ENCODE results near the gene SCRG1.

The SCRG1 gene

DNA sequence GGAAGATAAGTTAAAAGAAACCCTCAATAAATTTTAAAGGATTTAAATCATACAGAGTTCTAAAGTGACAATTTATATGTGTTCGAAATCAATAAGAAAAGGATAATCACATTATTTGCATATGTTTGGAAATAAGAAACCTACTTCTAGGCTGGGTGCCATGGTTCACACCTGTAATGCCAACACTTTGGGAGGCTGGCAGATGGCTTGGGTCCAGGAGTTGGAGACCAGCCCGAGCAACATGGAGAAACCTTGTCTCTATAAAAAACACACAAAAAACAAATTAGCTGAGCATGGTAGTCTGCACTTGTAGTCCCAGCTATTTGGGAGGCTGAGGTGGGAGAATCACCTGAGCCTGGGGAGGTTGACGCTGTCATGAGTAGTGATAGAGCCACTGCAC, 36.2 kb downstream of the SCRG1 start:
- DNase-seq (ENCODE audit: low read depth in 2 of 2), result no peak

- DNase-seq (ENCODE audit: low read depth in 2 of 2), result no peak
Observed at GRCh38 chr4:173360587-173361221, 38.2 kb downstream of the SCRG1 start.

DNA sequence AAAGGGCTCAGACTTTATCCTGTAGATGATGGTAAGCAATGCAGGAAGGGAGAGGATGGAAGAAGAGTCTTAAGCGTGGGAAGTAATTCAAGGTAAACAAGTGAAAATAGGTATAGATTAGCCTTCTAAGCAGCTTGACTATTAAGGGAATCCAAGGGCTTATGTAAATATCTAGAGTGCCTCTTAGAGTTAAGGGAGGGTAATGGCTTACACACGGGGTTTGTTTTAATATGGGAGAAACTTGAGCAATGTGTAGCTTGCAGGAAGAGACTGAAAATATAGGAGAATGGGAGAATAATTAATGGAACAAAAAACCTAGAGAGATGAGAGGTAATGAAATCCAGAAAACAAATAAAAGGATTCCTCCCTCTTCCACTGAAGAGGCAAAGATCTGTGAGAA, 41.0 kb downstream of the SCRG1 start:
- DNase-seq (ENCODE audit: low read depth in 2 of 2), result no peak

GRCh38 chr4:173347467-173347866, 51.4 kb downstream of the SCRG1 start:
- DNase-seq (ENCODE audit: low read depth in 2 of 2), result no peak

DNA sequence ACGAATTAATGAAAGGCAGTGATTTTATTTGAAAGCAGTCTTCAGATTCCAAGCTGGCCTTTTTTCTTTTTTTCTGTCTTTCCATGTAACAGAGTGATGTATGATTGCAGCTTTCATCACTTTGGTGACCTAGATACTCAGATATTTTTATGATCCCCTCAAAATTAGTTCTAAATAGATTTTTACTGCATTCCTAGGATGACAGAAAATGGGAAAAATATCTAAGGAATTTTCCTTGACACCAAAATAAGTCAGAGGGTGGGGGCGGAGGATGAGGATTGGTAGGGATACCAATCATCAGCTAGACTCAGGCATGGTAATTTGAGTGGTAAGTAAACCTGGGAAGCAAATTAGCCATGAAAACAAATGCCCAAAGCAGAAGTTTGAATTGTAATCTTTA, 52.8 kb downstream of the SCRG1 start:
- DNase-seq (ENCODE audit: low read depth in 2 of 2), result no peak

GRCh38 chr4:173345648-173346047, 53.3 kb downstream of the SCRG1 start:
- DNase-seq (ENCODE audit: low read depth in 2 of 2), result no peak

DNA sequence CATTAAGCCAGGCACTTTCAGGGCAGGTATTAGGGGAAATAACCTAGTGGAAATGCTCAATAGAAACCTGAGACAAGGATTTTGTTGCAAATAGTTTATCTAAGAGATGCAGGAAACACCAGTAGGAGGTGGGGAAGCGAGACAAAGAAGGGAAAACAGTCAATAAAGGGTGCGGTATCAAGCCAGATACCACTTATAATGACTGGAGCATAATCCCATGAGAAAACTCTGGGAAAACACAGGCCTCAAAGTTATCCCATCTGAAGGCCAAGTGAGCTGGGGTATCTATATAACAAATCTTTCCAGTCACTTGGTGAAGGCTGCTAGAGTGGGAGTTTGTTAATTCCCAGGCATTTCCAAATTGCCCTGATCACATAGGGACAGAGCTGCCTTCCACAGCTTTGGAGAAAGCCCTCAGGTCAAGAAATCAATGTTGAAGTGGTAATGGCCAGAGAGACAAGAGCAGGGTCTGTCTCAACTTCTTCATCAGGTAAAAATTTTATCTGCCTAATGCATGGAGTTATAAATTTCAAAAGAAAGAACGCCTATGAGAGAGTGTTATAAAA, 55.0 kb downstream of the SCRG1 start:
- DNase-seq (ENCODE audit: low read depth in 2 of 2), result no peak

DNA sequence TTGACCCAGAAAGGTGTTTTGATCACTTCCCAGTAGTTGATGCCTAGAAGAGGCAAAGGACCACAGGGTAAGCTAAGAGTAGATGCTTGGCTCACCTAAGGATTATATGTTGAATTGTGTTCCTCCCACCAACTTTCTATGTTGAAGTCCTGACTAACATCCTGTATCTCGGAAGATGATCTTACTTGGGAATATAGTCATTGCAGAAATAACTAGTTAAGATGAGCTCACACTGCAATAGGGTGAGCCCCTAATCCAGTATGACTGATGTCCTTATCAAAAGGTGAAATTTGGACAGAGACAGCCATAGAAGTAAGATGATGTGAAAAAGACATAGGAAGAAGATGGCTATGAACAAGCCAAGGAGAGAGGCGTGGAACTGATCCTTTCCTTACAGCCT, 61.5 kb downstream of the SCRG1 start:
- no peak for DNase-seq (ENCODE audit: low read depth in 2 of 2)

DNA sequence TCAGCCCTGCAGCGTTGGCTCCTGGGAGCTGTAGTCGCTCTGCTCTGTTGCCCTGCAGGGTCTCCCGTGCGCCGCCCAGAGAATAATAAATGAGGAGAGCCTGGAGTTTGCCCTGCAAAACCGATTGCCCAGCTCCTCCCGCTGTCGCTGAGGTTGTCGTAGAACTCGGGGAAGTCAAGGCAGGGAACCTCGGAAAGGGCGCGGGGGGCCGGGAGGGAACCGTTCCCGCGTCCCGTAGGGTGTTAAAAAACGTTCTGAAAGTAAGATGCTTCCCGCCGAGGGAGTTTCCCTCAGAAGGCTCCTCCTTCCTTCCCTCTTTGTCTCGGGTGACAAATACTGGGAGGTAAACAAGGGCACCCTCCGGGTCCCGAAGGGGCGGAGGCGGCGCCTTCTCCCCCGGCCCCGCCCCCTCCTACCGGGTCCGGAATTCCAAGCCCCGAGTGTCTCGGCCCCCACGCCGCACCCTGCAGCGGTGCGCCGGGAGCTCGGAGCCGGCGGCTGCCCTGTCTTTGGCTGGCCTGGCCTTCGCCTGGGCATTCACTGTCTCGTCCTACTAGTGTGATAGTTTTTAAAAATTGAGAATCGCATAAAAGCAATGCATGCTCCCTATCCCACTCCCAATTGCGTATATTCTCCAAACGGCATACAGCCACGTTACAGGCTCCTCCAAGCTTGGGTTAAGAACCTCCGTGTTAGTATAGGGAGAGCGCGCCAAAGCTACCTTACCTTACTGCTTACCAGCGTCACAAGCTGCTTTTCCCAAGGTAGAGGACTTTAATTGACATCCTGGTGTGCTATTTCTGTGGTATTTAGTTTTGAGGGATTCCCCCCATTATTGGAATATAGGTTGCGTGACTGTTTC, 63.8 kb downstream of the SCRG1 start:
- DNase-seq (ENCODE audit: low read depth in 2 of 2), result peak in 1 of 2 donors; percentile 36

All from stimulated activated CD4-positive, alpha-beta T cell treated with anti-CD3 and anti-CD28 coated beads, Interleukin-15, amount 100 ng/mL, for 48 hours (primary cell).